H9 (cell line): ENCODE data around the gene MYT1. TPM values are rescaled to one million over a fixed set of nuclear protein-coding genes. Genes with fewer than 3 reads are reported as not detected.
A peak's percentile ranks its signal among the peaks of the same experiment; 100 is the strongest.

ENCODE experiments used
- DNase-seq: peaks from one replicate; pipeline ENCODE4 v3.0.0-alpha.2; 2017
- H2AFZ ChIP-seq: one replicate; pipeline ENCODE4 v1.6.1; 2013; ENCODE audit warnings: mild to moderate bottlenecking, low read length, control low read depth, moderate library complexity
- H2AK5ac ChIP-seq: 2 replicates; pipeline ENCODE4 v1.6.1; 2013; ENCODE audit warnings: low read length, control low read depth, mixed read lengths; ENCODE audit not compliant: insufficient read length
- H2BK120ac ChIP-seq: one replicate; pipeline ENCODE4 v1.6.1; 2013; ENCODE audit warnings: low read depth, mild to moderate bottlenecking, low read length, control low read depth, inconsistent platforms; ENCODE audit not compliant: poor library complexity, severe bottlenecking
- H2BK12ac ChIP-seq: 2 replicates; pipeline ENCODE4 v1.6.1; 2013; ENCODE audit warnings: low read length, control low read depth, mixed read lengths, low read depth; ENCODE audit not compliant: insufficient read length
- H2BK15ac ChIP-seq: 2 replicates; pipeline ENCODE4 v1.6.1; 2013; ENCODE audit warnings: low read depth, low read length, control low read depth
- H2BK20ac ChIP-seq: one replicate; pipeline ENCODE4 v1.6.1; 2013; ENCODE audit warnings: low read depth, mild to moderate bottlenecking, low read length, control low read depth, inconsistent platforms; ENCODE audit not compliant: poor library complexity, severe bottlenecking
- H2BK5ac ChIP-seq: 2 replicates; pipeline ENCODE4 v1.6.1; 2013; ENCODE audit warnings: low read length, control low read depth, mixed read lengths; ENCODE audit not compliant: insufficient read length
- H3K14ac ChIP-seq: 2 replicates; pipeline ENCODE4 v1.6.1; 2013; ENCODE audit warnings: low read length, control low read depth; ENCODE audit not compliant: insufficient read depth
- H3K18ac ChIP-seq: 2 replicates; pipeline ENCODE4 v1.6.1; 2013; ENCODE audit warnings: low read depth, mild to moderate bottlenecking, mixed read lengths, low read length, control low read depth; ENCODE audit not compliant: insufficient read length
- H3K23ac ChIP-seq: 2 replicates; pipeline ENCODE4 v1.6.1; 2013; ENCODE audit warnings: low read length, control low read depth, mixed read lengths, low read depth; ENCODE audit not compliant: insufficient read length
- H3K23me2 ChIP-seq: 2 replicates; pipeline ENCODE4 v1.6.1; 2013; ENCODE audit warnings: low read depth, mild to moderate bottlenecking, mixed read lengths, low read length, control low read depth; ENCODE audit not compliant: insufficient read length, poor library complexity, severe bottlenecking
- H3K27ac ChIP-seq: 2 replicates; pipeline ENCODE4 v1.5.1; 2013; ENCODE audit warnings: low read length, control low read depth, mixed read lengths, low read depth; ENCODE audit not compliant: insufficient read length
- H3K27me3 ChIP-seq: 2 replicates; pipeline ENCODE4 v1.6.1; 2013; ENCODE audit warnings: low read length, control low read depth, inconsistent platforms; ENCODE audit not compliant: insufficient read depth
- H3K4ac ChIP-seq: 2 replicates; pipeline ENCODE4 v1.6.1; 2013; ENCODE audit warnings: low read depth, mild to moderate bottlenecking, control low read depth, inconsistent platforms, low read length, moderate library complexity
- H3K4me1 ChIP-seq: 2 replicates; pipeline ENCODE4 v1.6.1; 2013; ENCODE audit warnings: low read length, control low read depth, inconsistent platforms; ENCODE audit not compliant: insufficient read depth
- H3K4me2 ChIP-seq: 2 replicates; pipeline ENCODE4 v1.6.1; 2013; ENCODE audit warnings: low read length, control low read depth, mixed read lengths; ENCODE audit not compliant: insufficient read length, insufficient read depth
- H3K56ac ChIP-seq: 2 replicates; pipeline ENCODE4 v1.6.1; 2013; ENCODE audit warnings: low read depth, mild to moderate bottlenecking, mixed read lengths, low read length, control low read depth; ENCODE audit not compliant: insufficient read length
- H3K79me1 ChIP-seq: 2 replicates; pipeline ENCODE4 v1.6.1; 2013; ENCODE audit warnings: low read depth, mild to moderate bottlenecking, moderate library complexity, low read length, control low read depth, inconsistent platforms; ENCODE audit not compliant: insufficient read depth, poor library complexity, severe bottlenecking
- H3K79me2 ChIP-seq: 2 replicates; pipeline ENCODE4 v1.6.1; 2013; ENCODE audit warnings: low read length, control low read depth, inconsistent platforms; ENCODE audit not compliant: insufficient read depth
- H3K9ac ChIP-seq: 2 replicates; pipeline ENCODE4 v1.6.1; 2013; ENCODE audit warnings: low read length, control low read depth, mixed read lengths; ENCODE audit not compliant: insufficient read length; ENCODE audit errors: extremely low read depth
- H3K9me3 ChIP-seq: one replicate; pipeline ENCODE4 v1.6.1; 2013; ENCODE audit warnings: low read depth, low read length, inconsistent platforms; ENCODE audit not compliant: control insufficient read depth
- H3T11ph ChIP-seq: one replicate; pipeline ENCODE4 v1.6.1; 2013; ENCODE audit warnings: mild to moderate bottlenecking, low read length, control low read depth, inconsistent platforms
- H4K20me1 ChIP-seq: one replicate; pipeline ENCODE4 v1.6.1; 2013; ENCODE audit not compliant: control insufficient read depth, insufficient read length, insufficient read depth
- H4K5ac ChIP-seq: 2 replicates; pipeline ENCODE4 v1.6.1; 2013; ENCODE audit warnings: low read depth, mild to moderate bottlenecking, mixed read lengths, low read length, control low read depth; ENCODE audit not compliant: insufficient read length
- H4K8ac ChIP-seq: replicated peaks from 2 replicates; pipeline ENCODE4 v1.6.1; 2013; ENCODE audit warnings: low read length, control low read depth, mixed read lengths, low read depth; ENCODE audit not compliant: insufficient read length
- H4K91ac ChIP-seq: 2 replicates; pipeline ENCODE4 v1.6.1; 2013; ENCODE audit warnings: low read depth, mild to moderate bottlenecking, moderate library complexity, mixed read lengths, low read length, control low read depth; ENCODE audit not compliant: insufficient read length
- H3K27ac Mint-ChIP-seq, 3 experiments: 2 replicates in 2 of 3; 3 replicates in 1 of 3; pipeline ENCODE4 v1.8.0; 2020 to 2021; ENCODE audit warnings: mixed read lengths in 3 of 3, mild to moderate bottlenecking in 1 of 3, moderate library complexity in 1 of 3
- H3K27me3 Mint-ChIP-seq: 2 replicates; pipeline ENCODE4 v1.8.0; 2021; ENCODE audit warnings: low read depth, mild to moderate bottlenecking, moderate library complexity, mixed read lengths
- H3K36me3 Mint-ChIP-seq, 3 experiments: 2 replicates in 2 of 3; 3 replicates in 1 of 3; pipeline ENCODE4 v1.8.0; 2020 to 2021; ENCODE audit warnings: low read depth in 3 of 3, mixed read lengths in 3 of 3; ENCODE audit not compliant: insufficient read depth in 1 of 3
- H3K4me1 Mint-ChIP-seq, 2 experiments: 2 replicates each; pipeline ENCODE4 v1.8.0; 2020; ENCODE audit warnings: mixed read lengths in 2 of 2
- H3K4me3 Mint-ChIP-seq, 2 experiments: 2 replicates in 1 of 2; 3 replicates in 1 of 2; pipeline ENCODE4 v1.8.0; 2020 to 2021; ENCODE audit warnings: mild to moderate bottlenecking in 2 of 2, mixed read lengths in 2 of 2, moderate library complexity in 1 of 2
- H3K9me3 Mint-ChIP-seq, 2 experiments: 2 replicates in 1 of 2; 3 replicates in 1 of 2; pipeline ENCODE4 v1.8.0; 2020; ENCODE audit warnings: mild to moderate bottlenecking in 2 of 2, mixed read lengths in 2 of 2, moderate library complexity in 1 of 2
- CTCF ChIP-seq: fragments of 200-600 bp; sonication (generic); conservative IDR thresholded peaks from 3 replicates; pipeline ENCODE4 v1.8.0; 2021; ENCODE audit warnings: antibody characterized with exemption, mild to moderate bottlenecking
- WGBS: extraction: QIAGEN DNeasy Blood & Tissue Kit; methylation state at CpG from one replicate; pipeline ENCODE4 v1.1.7; 2013; ENCODE audit warnings: missing lambda C conversion rate, low lambda C conversion rate, mixed read lengths; ENCODE audit not compliant: insufficient read length; ENCODE audit errors: extremely low coverage; 5-methylcytosine and 5-hydroxymethylcytosine counted together
- total RNA-seq: library from RNA; stranded (reverse); gene quantifications from 2 replicates; pipeline ENCODE4 v1.2.1, GENCODE V29; 2021

The MYT1 gene
- total RNA-seq, 1 experiment from 2014 or later: 0.79 TPM

GRCh38 chr20:64222851-64223525, 58.7 kb downstream of the MYT1 start:
- H3K9me3 ChIP-seq: no peaks in the 10 kb centered on the region
- no peak overlapping the region for H3T11ph ChIP-seq
- no peaks in the 10 kb centered on the region for H3K79me1 ChIP-seq
- Mint-ChIP-seq H3K9me3 (no peaks in the 10 kb centered on the region), H3K36me3 (peaks cover 0 to 1% (median 0%) of the 10 kb centered on the region in 3 experiments; a peak in 1 of 7 replicates), H3K4me3 (peak overlapping the region in 1 of 2 experiments; percentile 25; a peak in 1 of 5 replicates), H3K27me3 (peaks cover 2% of the 10 kb centered on the region), H3K4me1 (peaks cover 12 to 21% of the 10 kb centered on the region in 2 experiments), H3K27ac (no peak overlapping the region)
- H3K4me2 ChIP-seq: no peak overlapping the region
- peaks cover 3% of the 10 kb centered on the region; the same call in 1 of the 2 replicates for H3K4me1 ChIP-seq
- no peak overlapping the region for H3K23ac ChIP-seq
- no peak for TF ChIP-seq CTCF
- H2BK12ac ChIP-seq: no peak overlapping the region
- no peak overlapping the region for H2BK20ac ChIP-seq
- H2BK15ac ChIP-seq: no peak overlapping the region
- no peak overlapping the region for H2AK5ac ChIP-seq
- H2BK120ac ChIP-seq: no peak overlapping the region
- no peak for DNase-seq
- H4K5ac ChIP-seq: no peak overlapping the region
- H3K27me3 ChIP-seq: no peaks in the 10 kb centered on the region
- H2AFZ ChIP-seq: no peak overlapping the region
- no peak overlapping the region for H3K56ac ChIP-seq
- H3K4ac ChIP-seq: no peak overlapping the region
- H2BK5ac ChIP-seq: no peak overlapping the region
- no peak overlapping the region for H3K14ac ChIP-seq
- H3K79me2 ChIP-seq: no peaks in the 10 kb centered on the region
- no peak overlapping the region for H3K9ac ChIP-seq
- no peaks in the 10 kb centered on the region for H3K23me2 ChIP-seq
- no peak overlapping the region for H3K18ac ChIP-seq
- no CpG with 5 or more reads among the region's 20 CpGs for WGBS
- H3K27ac ChIP-seq: no peak overlapping the region
- no peak overlapping the region for H4K8ac ChIP-seq
- H4K91ac ChIP-seq: no peak overlapping the region
- no peaks in the 10 kb centered on the region for H4K20me1 ChIP-seq
